Prostate gland (tissue), 2 donors: ENCODE measurements around the gene IDUA. TPM values are rescaled to one million over a fixed set of nuclear protein-coding genes. Genes with fewer than 3 reads are reported as not detected.

ENCODE experiments used
- DNase-seq: peaks from one replicate; pipeline ENCODE4 v3.0.0-alpha.2; 2019; ENCODE audit warnings: low spot score
- H3K27ac ChIP-seq, 2 donors: fragments of 200-600 bp; sonication (generic); 2 replicates each; pipeline ENCODE4 v1.5.1; 2017 to 2019
- H3K27me3 ChIP-seq: fragments of 200-600 bp; sonication (generic); replicated peaks from 2 replicates; pipeline ENCODE4 v1.5.1; 2019; ENCODE audit not compliant: insufficient read depth
- H3K36me3 ChIP-seq, 2 donors: fragments of 200-600 bp; sonication (generic); 1 replicate in 1 of 2; 2 replicates in 1 of 2; pipeline versions ENCODE4 v1.5.1 to v1.8.1; 2017 to 2019
- H3K4me1 ChIP-seq: fragments of 200-600 bp; sonication (generic); replicated peaks from 2 replicates; pipeline ENCODE4 v1.5.1; 2019
- H3K4me3 ChIP-seq, 2 donors: fragments of 200-600 bp; sonication (generic); 2 replicates each; pipeline ENCODE4 v1.5.1; 2017 to 2019
- H3K9me3 ChIP-seq: fragments of 200-600 bp; sonication (generic); 2 replicates; pipeline ENCODE4 v1.5.1; 2017
- POLR2A ChIP-seq: fragments of 450-650 bp; IDR thresholded peaks from one replicate; pipeline ENCODE4 v1.6.1; 2016; ENCODE audit warnings: antibody characterized with exemption, mild to moderate bottlenecking
- POLR2AphosphoS5 ChIP-seq: sonication (generic); formaldehyde crosslinking; IDR thresholded peaks from one replicate; pipeline ENCODE4 v1.6.1; 2017; ENCODE audit warnings: antibody characterized with exemption
- WGBS: methylation state at CpG from one replicate; pipeline ENCODE4 v1.1.5; 2018; 5-methylcytosine and 5-hydroxymethylcytosine counted together
- intact Hi-C: fragments of 100-400 bp; cut with DNase I; formaldehyde crosslinking; loops from one replicate; pipeline ENCODE4 v1.14.2; 2022
- total RNA-seq, 2 donors: library from RNA; depleted of rRNA; stranded (reverse); fragments of >200 nt; gene quantifications; one replicate each; pipeline ENCODE4 v1.1.0, GENCODE V29; 2016
- TF ChIP-seq, protein P1 (sequence below), 4 experiments: fragments of 200-600 bp in 2 of 4; fragments of 450-650 bp in 2 of 4; sonication (generic) in 2 of 4; IDR thresholded peaks; 1 replicate in 3 of 4; 2 replicates in 1 of 4; pipeline ENCODE4 v1.5.1; 2016 to 2019; ENCODE audit warnings: antibody characterized with exemption in 4 of 4, mild to moderate bottlenecking in 2 of 4, moderate library complexity in 2 of 4

Gene IDUA
- total RNA-seq, 2 donors from 2014 or later = 53.6 to 56.8 TPM

DNA sequence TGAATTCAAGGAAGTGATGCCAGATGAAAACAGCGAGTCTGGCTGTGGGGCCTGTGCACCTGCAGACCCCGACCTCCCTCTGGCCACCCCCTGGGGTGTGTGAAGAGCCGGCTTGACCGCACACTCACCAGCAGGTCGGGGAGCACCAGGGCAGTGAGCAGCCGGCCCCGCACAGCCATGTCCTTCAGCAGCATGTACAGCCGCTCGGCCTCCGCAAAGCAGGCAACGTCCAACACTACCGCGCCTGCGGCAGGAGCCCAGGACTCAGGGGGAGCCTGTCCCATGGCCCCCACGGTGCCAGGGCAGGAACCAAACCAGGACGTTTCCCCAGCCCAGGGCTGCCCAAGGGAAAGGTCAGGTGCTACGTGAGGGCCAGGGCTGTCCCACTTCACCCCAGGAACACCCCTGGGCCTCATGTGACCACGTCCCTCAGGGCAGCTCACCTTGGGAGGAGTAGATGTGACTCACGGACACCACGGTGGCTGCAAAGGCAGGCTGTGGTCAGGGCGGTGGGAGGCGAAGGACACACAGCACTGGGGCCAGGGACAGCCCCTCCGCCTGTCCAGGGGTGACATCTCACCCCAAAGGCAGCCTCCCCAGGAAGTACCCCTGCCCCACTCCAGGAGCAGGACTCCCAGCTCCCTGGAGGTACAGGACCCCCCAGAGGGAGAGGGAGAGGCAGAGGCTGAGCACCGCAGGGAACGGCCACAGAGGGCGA is 21.6 kb upstream of the IDUA start:
- DNase-seq = no peak
- H3K4me3 ChIP-seq = no peak overlapping the region
- H3K4me1 ChIP-seq = no peaks in the 10 kb centered on the region
- H3K9me3 ChIP-seq = no peaks in the 10 kb centered on the region
- peaks cover 0 to 4% of the 10 kb centered on the region in 2 donors for H3K36me3 ChIP-seq
- no peak overlapping the region for H3K27ac ChIP-seq
- no peaks in the 10 kb centered on the region for H3K27me3 ChIP-seq
- WGBS = 94% methylated on average over 25 of the region's 26 CpGs
- TF ChIP-seq, protein P1, sequence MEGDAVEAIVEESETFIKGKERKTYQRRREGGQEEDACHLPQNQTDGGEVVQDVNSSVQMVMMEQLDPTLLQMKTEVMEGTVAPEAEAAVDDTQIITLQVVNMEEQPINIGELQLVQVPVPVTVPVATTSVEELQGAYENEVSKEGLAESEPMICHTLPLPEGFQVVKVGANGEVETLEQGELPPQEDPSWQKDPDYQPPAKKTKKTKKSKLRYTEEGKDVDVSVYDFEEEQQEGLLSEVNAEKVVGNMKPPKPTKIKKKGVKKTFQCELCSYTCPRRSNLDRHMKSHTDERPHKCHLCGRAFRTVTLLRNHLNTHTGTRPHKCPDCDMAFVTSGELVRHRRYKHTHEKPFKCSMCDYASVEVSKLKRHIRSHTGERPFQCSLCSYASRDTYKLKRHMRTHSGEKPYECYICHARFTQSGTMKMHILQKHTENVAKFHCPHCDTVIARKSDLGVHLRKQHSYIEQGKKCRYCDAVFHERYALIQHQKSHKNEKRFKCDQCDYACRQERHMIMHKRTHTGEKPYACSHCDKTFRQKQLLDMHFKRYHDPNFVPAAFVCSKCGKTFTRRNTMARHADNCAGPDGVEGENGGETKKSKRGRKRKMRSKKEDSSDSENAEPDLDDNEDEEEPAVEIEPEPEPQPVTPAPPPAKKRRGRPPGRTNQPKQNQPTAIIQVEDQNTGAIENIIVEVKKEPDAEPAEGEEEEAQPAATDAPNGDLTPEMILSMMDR (IDR thresholded peaks at IDR 0.05) = no peak
- TF ChIP-seq POLR2AphosphoS5 (no peak), POLR2A (no peak)
- intact Hi-C loops = no loop called here

DNA sequence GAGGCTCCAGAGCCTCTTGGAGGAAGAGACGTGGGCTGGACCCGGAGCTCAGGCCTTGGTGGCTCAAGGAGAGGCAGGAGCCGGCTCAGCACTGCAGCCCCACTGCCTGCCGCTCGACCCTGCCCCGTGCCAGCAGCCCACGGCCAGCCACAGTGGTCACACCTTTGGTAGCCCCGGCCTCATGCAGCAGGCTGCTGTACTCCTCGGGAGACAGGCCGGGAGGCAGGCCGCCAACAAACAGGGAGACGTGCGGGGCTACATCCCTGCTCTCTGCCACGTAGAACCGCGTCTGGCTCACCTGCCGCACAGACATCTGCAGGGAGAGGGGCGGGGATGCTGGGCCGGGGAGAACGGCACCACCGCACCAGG is 21.1 kb upstream of the IDUA start:
- Histone ChIP-seq H3K9me3 (no peaks in the 10 kb centered on the region), H3K4me1 (no peaks in the 10 kb centered on the region)
- TF ChIP-seq POLR2A (no peak), POLR2AphosphoS5 (no peak)
- TF ChIP-seq, protein P1 (IDR thresholded peaks at IDR 0.05) = no peak

DNA sequence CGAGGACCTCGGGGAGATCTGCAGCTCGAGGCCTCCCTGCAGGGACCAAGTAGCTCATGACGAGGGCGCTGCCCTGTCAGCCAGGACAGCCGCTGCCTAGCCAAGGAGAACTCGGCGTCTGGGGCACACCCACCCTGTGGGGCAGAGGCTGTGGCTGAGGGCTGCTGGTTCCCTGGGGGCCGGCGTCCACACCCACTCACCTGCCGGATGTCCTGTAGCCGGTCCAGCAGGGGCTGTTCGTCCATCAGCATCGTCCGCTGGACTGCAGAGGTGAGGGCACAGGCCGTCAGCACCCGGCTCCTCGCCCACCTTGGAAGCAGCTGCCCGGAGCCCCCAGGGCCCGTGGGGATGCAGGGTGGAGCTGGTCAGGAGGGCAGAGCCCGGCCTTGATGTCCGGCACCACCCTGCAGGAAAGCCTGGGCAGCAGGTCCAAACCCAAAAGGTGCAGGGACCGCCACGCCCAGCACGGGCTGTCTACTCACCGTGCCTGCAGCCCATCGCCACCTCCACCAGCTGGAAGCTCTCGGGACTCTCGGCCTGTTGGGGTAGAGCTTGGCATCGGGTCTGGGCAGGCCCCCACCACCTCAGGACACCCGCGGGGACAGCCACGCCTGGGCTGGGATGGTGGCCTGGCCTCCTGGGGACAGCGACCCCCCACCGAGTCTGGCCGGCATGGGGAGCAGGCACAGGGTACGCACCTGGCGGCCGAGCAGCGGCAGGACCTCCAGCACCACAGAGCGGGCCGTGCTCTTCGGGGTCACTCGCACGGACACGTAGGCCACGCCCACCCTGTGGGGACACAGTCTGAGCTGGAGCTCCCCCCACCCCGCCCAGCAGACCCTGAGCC is 20.4 kb upstream of the IDUA start:
- TF ChIP-seq, protein P1 (IDR thresholded peaks at IDR 0.05) = no peak
- TF ChIP-seq POLR2AphosphoS5 = no peak
- no peak for TF ChIP-seq POLR2A
- no peaks in the 10 kb centered on the region for H3K4me1 ChIP-seq

More for the DNA sequence above, 21.1 kb upstream of the IDUA start:
- no peaks in the 10 kb centered on the region for H3K27me3 ChIP-seq
- peaks cover 0 to 4% of the 10 kb centered on the region in 2 donors for H3K36me3 ChIP-seq
- no peak for DNase-seq
- H3K4me3 ChIP-seq = no peak overlapping the region
- no peak overlapping the region for H3K27ac ChIP-seq
- 96% methylated on average over 14 of the region's 21 CpGs for WGBS
- intact Hi-C loops = no loop called here

DNA sequence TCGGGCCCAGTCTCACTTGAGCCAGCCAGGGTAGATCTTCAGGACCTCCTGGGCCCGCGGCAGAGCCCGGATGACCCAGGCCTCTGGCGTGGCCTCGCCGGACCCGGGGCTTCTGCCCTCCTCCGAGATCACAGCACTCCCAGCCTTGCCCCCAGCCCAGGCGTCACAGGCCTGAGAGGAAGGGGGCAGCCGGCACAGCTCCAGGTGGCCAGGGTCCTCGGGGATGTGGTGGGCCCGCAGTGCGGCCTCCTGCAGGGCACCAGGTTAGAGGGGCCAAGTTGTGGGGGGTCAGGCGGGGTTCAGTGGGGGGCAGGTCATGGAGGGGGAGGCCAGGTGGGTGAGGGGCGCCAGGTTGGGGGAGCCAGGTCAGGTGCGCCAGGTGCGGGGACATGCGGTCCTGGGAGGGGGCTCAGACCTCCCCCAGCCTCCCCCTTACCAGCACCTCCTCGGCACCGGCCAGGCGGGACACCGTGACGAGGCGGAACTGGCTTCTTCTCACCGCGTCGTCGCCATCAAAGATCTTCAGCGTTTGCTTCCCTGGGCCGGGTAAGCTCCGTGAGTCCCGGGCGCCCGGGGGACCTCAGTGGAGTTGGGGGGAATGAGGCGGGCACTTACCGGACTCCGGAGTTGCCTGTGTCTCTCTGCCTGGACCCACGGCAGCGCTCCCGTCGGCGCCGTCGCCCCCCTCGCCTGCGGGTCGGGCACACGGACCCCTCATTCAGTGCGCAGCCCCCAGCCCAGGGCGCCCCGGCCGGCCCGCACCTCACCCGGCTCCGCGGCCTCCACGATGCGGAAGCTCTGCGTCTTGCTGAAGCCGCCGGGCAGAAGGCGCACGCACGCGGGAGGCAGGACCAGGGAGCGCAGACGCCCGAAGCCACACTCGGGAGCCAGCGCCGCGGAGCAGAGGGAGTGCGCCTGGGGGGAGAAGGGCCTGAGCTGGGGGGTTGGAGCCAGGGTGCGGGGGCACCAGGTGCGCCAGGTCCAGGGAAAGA is 19.4 kb upstream of the IDUA start:
- TF ChIP-seq POLR2AphosphoS5 = no peak
- TF ChIP-seq POLR2A = no peak
- TF ChIP-seq, protein P1 (IDR thresholded peaks at IDR 0.05) = no peak
- DNase-seq = no peak
- intact Hi-C loops = no loop called here
- Histone ChIP-seq H3K4me3 (peak overlapping the region in 1 of 2 donors; percentile 8), H3K36me3 (peaks cover 0 to 4% of the 10 kb centered on the region in 2 donors), H3K4me1 (peaks cover 7% of the 10 kb centered on the region), H3K27ac (no peak overlapping the region), H3K27me3 (no peaks in the 10 kb centered on the region), H3K9me3 (no peaks in the 10 kb centered on the region)
- 44% methylated on average over 48 of the region's 76 CpGs for WGBS

More for the DNA sequence above, 20.4 kb upstream of the IDUA start:
- Histone ChIP-seq H3K36me3 (peaks cover 0 to 4% of the 10 kb centered on the region in 2 donors), H3K9me3 (no peaks in the 10 kb centered on the region), H3K27me3 (no peaks in the 10 kb centered on the region), H3K27ac (no peak overlapping the region), H3K4me3 (no peak overlapping the region)
- intact Hi-C loops = no loop called here
- 89% methylated on average over 35 of the region's 48 CpGs for WGBS
- no peak for DNase-seq
